A673 (cell line): Measurements from ENCODE around the gene LRRN2.

Experiments
- CTCF ChIP-seq: fragments of 300-800, 200-600 bp; sonication (generic); conservative IDR thresholded peaks from 2 replicates; pipeline ENCODE4 v1.5.1; 2017; ENCODE audit warnings: low read depth, mild to moderate bottlenecking, antibody characterized with exemption, low read length, moderate library complexity, mixed read lengths
- EZH2 ChIP-seq: fragments of 200-600 bp; sonication (generic); IDR thresholded peaks from 2 replicates; pipeline ENCODE4 v1.6.1; 2017; ENCODE audit warnings: borderline replicate concordance, low read depth, mild to moderate bottlenecking, mixed read lengths, antibody characterized with exemption, low read length; ENCODE audit not compliant: poor library complexity, severe bottlenecking

- TF ChIP-seq CTCF (no peak), EZH2 (no peak)
Measured at GRCh38 chr1:204630132-204630905, 55.2 kb downstream of the LRRN2 start.
